Ishikawa (cell line): ENCODE results near the gene RNPEP.
A peak's percentile ranks its signal among the peaks of the same experiment; 100 is the strongest.

Experiments
- CEBPB ChIP-seq: IDR thresholded peaks from 2 replicates; pipeline ENCODE4 v1.6.1; 2012
- CREB1 ChIP-seq: IDR thresholded peaks from 2 replicates; pipeline ENCODE4 v1.6.1; 2012; ENCODE audit warnings: low read depth
- EGR1 ChIP-seq: IDR thresholded peaks from 2 replicates; pipeline ENCODE4 v1.6.1; 2012
- EP300 ChIP-seq: IDR thresholded peaks from 2 replicates; pipeline ENCODE4 v1.6.1; 2012; ENCODE audit warnings: borderline replicate concordance
- FOXM1 ChIP-seq: IDR thresholded peaks from 2 replicates; pipeline ENCODE4 v1.6.1; 2012; ENCODE audit warnings: low read depth, borderline replicate concordance
- NFIC ChIP-seq: IDR thresholded peaks from 2 replicates; pipeline ENCODE4 v1.6.1; 2012
- RAD21 ChIP-seq: IDR thresholded peaks from 2 replicates; pipeline ENCODE4 v1.6.1; 2012; ENCODE audit warnings: low read depth
- TAF1 ChIP-seq: IDR thresholded peaks from 2 replicates; pipeline ENCODE4 v1.6.1; 2012; ENCODE audit warnings: low read depth, mild to moderate bottlenecking
- TCF12 ChIP-seq: IDR thresholded peaks from 2 replicates; pipeline ENCODE4 v1.6.1; 2012; ENCODE audit warnings: low read depth
- TEAD4 ChIP-seq: IDR thresholded peaks from 2 replicates; pipeline ENCODE4 v1.6.1; 2012
- YY1 ChIP-seq: IDR thresholded peaks from 2 replicates; pipeline ENCODE4 v1.6.1; 2012; ENCODE audit warnings: low read depth
- ZBTB7A ChIP-seq: IDR thresholded peaks from 2 replicates; pipeline ENCODE4 v1.6.1; 2012; ENCODE audit warnings: low read depth
- TF ChIP-seq, protein P1 (sequence below): IDR thresholded peaks from 2 replicates; pipeline ENCODE4 v1.6.1; 2012; ENCODE audit warnings: low read depth, mild to moderate bottlenecking
- TF ChIP-seq, protein P2 (sequence below): IDR thresholded peaks from 2 replicates; pipeline ENCODE4 v1.6.1; 2012
- TF ChIP-seq, protein P3 (sequence below): IDR thresholded peaks from 2 replicates; pipeline ENCODE4 v1.6.1; 2012

RNPEP gene

DNA sequence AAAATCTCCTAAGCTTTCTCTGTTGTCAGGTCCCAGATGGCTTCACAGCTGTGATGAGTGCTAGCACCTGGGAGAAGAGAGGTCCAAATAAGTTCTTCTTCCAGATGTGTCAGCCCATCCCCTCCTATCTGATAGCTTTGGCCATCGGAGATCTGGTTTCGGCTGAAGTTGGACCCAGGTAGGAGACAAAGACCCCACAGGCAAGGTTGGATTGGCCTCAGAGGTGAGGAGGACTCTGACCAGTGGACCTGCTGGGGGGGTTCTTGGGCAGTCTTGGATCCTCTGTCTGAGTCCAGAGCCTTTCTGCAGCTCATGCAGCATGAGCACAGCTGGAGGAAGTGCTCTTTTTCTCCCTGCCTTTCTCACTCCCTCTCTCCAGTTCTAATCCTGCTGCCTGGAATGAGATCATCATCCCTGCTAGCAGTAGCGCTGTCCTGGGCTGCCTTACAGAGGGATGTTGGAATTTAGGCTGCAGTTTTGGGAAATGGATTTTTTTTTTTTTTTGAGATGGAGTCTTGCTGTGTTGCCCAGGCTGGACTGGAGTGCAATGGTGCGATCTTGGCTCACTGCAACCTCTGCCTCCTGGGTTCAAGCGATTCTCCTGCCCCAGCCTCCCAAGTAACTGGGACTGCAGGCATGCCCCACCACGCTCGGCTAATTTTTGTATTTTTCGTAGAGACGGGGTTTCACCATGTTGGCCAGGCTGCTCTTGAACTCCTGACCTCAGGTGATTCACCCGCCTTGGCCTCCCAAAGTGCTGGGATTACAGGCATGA, 7.1 kb downstream of the RNPEP start:
- no peak for TF ChIP-seq ZBTB7A
- TF ChIP-seq, protein P1, sequence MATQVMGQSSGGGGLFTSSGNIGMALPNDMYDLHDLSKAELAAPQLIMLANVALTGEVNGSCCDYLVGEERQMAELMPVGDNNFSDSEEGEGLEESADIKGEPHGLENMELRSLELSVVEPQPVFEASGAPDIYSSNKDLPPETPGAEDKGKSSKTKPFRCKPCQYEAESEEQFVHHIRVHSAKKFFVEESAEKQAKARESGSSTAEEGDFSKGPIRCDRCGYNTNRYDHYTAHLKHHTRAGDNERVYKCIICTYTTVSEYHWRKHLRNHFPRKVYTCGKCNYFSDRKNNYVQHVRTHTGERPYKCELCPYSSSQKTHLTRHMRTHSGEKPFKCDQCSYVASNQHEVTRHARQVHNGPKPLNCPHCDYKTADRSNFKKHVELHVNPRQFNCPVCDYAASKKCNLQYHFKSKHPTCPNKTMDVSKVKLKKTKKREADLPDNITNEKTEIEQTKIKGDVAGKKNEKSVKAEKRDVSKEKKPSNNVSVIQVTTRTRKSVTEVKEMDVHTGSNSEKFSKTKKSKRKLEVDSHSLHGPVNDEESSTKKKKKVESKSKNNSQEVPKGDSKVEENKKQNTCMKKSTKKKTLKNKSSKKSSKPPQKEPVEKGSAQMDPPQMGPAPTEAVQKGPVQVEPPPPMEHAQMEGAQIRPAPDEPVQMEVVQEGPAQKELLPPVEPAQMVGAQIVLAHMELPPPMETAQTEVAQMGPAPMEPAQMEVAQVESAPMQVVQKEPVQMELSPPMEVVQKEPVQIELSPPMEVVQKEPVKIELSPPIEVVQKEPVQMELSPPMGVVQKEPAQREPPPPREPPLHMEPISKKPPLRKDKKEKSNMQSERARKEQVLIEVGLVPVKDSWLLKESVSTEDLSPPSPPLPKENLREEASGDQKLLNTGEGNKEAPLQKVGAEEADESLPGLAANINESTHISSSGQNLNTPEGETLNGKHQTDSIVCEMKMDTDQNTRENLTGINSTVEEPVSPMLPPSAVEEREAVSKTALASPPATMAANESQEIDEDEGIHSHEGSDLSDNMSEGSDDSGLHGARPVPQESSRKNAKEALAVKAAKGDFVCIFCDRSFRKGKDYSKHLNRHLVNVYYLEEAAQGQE = no peak
- no peak for TF ChIP-seq EP300
- TF ChIP-seq RAD21 = no peak

DNA sequence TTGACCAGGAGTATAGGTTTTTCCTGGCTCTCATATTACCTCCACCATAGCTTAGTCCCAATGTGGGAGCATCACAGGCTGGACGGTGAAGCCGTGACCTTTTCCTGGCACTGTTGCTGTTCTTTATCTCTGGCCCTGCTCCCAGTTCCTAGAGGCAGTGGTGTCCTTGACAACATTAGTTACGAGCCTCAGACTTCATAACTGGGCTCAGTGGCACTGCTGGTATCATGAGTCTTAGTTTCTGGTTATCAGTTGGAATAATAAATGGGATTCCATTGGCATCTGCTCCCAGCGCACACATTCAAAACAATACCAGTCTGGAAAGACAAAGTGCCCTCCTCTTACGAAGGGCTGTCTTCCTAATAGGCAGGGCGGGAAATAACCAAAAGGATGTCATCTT, 8.0 kb downstream of the RNPEP start:
- TF ChIP-seq EGR1 (no peak), CREB1 (no peak), CEBPB (no peak)

DNA sequence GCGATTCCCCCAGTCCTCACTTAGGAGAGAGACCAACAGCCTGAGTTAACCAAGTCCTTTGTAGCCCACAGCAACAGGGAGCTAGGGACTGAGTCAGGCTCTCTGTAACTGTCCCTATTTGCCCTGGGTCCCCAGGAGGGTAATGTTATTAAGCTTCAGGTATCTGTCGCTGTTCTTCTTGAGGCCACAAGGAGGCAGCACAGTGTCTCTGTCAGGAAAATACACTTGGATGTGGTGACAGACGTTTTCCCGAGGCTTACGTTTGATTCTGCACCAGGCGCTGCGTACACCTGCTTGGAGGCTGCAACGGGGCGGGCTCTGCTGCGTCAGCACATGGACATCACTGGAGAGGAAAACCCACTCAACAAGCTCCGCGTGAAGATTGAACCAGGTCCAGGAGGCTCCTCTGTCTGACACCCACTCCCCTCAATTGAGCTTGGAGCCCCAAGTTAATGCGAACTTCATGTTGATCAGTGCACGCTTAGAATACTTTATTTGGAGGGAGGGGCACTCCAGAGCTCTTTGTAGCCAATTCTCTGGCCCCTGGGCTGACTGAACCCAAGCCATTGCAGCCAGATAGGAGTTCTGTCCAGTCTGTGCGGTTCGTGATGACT, 17.3 kb downstream of the RNPEP start:
- TF ChIP-seq, protein P2, sequence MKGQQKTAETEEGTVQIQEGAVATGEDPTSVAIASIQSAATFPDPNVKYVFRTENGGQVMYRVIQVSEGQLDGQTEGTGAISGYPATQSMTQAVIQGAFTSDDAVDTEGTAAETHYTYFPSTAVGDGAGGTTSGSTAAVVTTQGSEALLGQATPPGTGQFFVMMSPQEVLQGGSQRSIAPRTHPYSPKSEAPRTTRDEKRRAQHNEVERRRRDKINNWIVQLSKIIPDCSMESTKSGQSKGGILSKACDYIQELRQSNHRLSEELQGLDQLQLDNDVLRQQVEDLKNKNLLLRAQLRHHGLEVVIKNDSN = no peak
- TF ChIP-seq RAD21 (peak; percentile 86), NFIC (no peak), TAF1 (no peak), TEAD4 (no peak), FOXM1 (no peak)
- TF ChIP-seq, protein P3, sequence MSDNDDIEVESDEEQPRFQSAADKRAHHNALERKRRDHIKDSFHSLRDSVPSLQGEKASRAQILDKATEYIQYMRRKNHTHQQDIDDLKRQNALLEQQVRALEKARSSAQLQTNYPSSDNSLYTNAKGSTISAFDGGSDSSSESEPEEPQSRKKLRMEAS = no peak
- TF ChIP-seq, protein P1 = no peak

DNA sequence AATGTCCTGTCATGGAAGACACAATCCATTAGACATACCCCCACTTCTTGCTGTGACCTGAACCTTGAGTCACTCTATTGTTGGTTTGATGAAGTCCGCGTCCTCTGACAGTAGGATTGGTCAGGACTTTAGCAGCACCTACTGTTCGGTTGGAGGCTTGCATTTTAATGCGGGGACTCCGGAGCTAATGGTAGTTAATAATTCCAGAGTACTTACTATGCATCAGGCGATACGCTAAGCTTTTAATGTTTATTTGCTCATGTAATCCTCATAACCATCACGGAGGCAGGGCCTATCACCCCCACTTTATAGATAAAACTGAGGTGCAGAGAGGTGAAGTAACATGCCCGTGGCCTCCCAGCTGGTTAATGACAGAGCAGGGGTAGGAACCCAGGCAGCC, 20.1 kb downstream of the RNPEP start:
- TF ChIP-seq CEBPB (no peak), EP300 (no peak), TAF1 (no peak)

DNA sequence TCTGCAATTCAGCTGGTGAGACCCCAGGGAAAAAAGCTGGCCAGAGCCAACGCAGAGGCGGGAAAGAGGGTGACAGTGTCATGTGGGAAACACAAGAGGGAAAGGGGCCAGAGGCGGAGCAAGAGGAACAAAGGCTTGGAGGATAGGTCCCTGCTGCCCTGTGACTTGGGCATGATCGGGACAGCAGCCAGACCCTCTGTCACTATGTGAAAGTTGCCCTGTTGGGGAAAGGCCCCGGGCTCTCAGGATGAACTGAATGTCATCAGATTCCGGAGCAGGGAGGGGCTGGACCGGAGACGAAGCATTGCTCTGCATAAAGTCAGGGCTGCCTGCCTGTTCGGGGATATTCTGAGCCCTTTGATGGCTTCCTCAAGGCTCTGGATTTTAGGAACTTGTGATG, 22.3 kb downstream of the RNPEP start:
- no peak for TF ChIP-seq CEBPB
- TF ChIP-seq TCF12 = no peak
- no peak for TF ChIP-seq TAF1
- TF ChIP-seq NFIC = no peak
- no peak for TF ChIP-seq EP300
- no peak for TF ChIP-seq RAD21
- no peak for TF ChIP-seq FOXM1
- no peak for TF ChIP-seq YY1
- no peak for TF ChIP-seq ZBTB7A
- no peak for TF ChIP-seq EGR1
- TF ChIP-seq, protein P1 = no peak
- TF ChIP-seq TEAD4 = no peak
- no peak for TF ChIP-seq CREB1
- TF ChIP-seq, protein P3 = no peak
- TF ChIP-seq, protein P2 = no peak
